GM12801 (cell line): ENCODE measurements around the gene ARID3A.

Source experiments
- TF ChIP-seq, protein P1 (sequence below): IDR thresholded peaks from one replicate; pipeline ENCODE4 v1.5.1; 2011; ENCODE audit warnings: control low read depth; ENCODE audit not compliant: insufficient read length; ENCODE audit errors: extremely low read depth

The ARID3A gene

DNA sequence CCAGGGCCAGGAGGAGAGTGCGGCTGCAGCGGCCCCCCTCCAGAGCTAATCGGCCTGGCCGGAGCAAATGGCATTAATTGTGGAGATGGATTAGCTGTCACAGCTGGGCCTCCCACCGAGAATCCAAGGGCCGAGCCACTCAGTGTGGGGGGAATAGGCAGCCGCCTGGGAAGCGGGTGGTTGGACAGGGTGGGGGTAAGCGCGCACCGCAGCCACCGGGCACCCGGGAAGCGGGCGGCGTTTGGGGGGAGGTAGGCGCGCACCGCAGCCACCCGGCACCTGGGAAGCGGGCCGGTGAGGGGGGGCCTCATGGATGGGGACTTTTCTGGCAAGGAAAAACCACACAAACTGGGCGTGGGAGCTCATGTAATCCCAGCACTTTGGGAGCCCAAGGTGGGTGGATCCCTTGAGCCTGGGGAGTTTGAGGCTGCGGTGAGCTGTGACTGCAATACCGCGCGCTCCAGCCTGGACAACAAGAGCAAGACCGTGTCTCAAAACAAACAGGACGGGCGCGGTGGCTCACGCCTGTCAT, 22.5 kb upstream of the ARID3A start:
- TF ChIP-seq, protein P1, sequence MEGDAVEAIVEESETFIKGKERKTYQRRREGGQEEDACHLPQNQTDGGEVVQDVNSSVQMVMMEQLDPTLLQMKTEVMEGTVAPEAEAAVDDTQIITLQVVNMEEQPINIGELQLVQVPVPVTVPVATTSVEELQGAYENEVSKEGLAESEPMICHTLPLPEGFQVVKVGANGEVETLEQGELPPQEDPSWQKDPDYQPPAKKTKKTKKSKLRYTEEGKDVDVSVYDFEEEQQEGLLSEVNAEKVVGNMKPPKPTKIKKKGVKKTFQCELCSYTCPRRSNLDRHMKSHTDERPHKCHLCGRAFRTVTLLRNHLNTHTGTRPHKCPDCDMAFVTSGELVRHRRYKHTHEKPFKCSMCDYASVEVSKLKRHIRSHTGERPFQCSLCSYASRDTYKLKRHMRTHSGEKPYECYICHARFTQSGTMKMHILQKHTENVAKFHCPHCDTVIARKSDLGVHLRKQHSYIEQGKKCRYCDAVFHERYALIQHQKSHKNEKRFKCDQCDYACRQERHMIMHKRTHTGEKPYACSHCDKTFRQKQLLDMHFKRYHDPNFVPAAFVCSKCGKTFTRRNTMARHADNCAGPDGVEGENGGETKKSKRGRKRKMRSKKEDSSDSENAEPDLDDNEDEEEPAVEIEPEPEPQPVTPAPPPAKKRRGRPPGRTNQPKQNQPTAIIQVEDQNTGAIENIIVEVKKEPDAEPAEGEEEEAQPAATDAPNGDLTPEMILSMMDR: no peak

DNA sequence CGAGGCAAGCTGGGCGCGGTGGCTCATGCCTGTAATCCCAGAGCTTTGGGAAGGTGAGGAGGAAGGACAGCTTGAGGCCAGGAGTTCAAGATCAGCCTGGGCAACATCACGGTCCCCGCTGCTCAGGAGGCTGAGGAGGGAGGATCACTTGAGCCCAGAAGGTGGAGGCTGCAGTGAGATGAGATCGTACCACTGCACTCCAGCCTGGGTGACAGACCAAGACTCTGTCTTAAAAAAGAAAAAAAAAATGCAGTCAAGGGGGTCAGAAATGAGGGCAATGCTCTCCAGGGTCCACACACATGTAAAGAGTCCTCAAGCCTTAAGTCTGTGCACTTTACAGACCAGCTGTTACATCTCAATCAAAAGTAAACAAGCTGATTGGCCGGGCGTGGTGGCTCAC, 21.3 kb upstream of the ARID3A start:
- TF ChIP-seq, protein P1: no peak

DNA sequence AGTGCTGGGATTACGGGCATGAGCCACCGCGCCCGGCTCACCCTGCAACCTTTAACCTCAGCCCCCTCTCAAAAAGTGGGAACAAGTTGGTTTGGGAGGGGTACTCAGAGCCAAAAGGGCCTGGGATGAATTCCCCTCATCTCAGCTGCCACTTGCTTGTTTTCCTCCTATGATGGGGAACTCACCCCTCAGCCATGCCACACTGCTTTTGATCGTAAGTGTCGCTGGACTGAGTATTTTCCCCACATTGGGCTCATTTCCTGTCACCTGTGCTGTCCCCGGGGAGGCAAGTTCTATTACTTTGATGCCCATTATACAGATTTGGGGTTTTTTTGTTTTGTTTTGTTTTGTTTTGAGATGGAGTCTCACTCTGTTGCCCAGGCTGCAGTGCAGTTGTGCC, 19.4 kb upstream of the ARID3A start:
- TF ChIP-seq, protein P1: no peak

DNA sequence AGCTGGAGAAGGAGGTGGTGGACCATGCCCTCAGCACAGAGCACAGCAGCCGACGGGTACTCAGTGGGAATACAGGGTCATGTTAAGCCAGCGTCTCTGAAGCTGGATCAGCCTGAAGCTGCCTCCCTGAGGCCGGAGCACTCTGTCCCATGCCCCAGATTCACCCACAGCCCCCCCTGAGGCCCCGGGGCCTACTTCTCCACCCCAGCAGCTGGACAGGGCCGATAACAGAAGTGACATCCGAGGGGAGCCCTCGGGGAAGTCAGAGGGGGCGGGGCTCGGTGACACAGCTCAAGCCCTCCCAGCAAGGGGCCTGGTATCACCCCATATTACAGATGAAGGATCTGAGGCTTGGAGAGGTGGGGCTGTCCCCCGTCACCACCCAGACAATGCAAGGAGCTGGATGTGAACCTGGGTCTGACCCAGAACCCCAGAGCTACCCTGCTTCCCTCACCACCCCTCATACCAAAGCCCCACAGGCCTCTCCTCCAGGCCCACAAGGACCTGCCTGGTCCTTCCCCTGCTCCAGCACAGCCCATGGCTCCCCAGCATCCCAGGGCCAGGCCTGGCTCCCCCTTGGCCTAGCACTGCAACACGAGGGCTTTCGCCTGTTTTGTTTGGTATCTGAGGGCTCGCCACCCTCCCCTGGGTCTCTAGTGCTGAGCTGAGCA, 18.5 kb upstream of the ARID3A start:
- TF ChIP-seq, protein P1: no peak

DNA sequence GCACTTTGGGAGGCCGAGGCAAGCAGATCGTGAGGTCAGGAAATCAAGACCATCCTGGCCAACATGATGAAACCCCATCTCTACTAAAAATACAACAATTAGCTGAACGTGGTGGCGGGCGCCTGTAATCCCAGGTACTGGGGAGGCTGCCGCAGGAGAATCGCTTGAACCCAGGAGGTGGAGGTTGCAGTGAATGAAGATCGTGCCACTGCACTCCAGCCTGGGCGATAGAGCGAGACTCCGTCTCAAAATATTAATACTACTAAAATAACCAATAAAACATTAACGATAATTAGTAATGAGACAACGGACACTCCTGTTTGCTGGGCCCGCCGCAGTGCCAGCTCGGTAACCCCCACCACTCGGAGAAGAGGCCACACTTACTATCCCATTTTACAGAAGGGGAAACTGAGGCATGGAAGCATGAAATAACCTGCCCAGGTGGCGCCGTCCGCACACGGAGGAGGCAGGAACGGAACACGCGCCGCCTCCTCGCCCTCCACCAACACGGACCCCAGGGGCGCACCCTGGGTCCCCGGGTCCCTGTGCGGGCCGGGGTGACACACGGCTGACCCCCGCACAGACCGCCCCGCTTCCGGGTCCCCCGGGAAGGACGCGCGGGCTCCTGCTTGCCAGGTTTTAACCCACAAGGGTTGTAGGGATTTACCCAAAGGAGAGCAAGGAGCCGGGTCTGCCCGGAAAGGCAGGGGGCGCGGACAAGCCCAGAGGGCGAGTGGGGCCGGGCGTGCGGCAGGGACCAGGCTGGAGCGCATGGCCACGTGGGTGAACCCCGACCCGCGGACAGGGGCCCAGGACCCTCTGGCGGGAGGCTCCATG, 14.4 kb upstream of the ARID3A start:
- TF ChIP-seq, protein P1: no peak

DNA sequence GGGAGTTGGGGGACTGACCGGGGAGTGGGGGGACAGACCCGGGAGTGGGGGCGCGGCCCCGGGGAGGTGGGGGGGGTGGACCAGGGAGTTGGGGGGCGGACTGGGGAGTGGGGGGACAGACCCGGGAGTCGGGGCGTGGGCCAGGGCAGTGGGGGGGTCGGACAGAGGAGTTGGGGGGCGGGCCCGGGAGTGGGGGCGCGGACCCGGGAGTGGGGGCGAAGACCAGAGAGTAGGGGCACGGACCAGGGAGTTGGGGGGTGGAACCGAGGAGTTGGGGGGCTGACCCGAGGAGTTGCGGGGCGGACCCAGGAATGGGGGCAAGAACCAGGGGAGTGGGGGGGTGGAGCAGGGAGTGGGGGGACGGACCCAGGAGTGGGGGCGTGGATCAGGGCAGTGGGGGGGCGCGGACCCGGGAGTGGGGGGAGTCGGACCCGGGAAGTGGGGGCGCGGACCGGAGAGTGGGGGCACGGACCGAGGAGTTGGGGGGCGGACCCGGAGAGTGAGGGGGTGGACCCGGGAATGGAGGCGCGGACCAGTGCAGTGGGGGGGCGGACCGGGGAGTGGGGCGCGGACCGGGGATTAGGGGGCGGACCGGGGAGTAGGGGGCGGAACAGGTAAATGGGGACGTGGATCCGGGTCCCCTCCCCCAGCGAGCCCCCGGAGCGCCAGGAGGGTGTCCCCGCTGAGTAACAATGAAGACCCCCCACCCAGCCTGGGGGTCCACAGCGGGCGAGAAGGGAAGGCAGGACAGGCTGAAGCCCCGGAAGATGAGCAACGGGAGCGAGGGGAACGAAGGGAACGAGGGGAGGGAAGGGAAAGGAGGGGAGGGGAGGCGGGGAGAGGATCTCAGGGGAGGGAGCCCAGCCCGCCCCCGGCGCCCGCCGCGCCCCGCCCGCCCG, 13.4 kb upstream of the ARID3A start:
- TF ChIP-seq, protein P1: no peak
